HG03457 (cell line): ENCODE data around the gene RFTN1.
A peak's percentile ranks its signal among the peaks of the same experiment; 100 is the strongest.

Experiments
- ATAC-seq: cut with Tn5 transposase; IDR thresholded peaks from one replicate; pipeline ENCODE4 v1.9.1; 2021; ENCODE audit warnings: moderate number of reproducible peaks; ENCODE audit not compliant: unreplicated experiment

Gene RFTN1, protein sequence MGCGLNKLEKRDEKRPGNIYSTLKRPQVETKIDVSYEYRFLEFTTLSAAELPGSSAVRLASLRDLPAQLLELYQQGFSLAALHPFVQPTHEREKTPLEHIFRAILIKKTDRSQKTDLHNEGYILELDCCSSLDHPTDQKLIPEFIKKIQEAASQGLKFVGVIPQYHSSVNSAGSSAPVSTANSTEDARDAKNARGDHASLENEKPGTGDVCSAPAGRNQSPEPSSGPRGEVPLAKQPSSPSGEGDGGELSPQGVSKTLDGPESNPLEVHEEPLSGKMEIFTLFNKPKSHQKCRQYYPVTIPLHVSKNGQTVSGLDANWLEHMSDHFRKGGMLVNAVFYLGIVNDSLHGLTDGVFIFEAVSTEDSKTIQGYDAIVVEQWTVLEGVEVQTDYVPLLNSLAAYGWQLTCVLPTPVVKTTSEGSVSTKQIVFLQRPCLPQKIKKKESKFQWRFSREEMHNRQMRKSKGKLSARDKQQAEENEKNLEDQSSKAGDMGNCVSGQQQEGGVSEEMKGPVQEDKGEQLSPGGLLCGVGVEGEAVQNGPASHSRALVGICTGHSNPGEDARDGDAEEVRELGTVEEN

DNA sequence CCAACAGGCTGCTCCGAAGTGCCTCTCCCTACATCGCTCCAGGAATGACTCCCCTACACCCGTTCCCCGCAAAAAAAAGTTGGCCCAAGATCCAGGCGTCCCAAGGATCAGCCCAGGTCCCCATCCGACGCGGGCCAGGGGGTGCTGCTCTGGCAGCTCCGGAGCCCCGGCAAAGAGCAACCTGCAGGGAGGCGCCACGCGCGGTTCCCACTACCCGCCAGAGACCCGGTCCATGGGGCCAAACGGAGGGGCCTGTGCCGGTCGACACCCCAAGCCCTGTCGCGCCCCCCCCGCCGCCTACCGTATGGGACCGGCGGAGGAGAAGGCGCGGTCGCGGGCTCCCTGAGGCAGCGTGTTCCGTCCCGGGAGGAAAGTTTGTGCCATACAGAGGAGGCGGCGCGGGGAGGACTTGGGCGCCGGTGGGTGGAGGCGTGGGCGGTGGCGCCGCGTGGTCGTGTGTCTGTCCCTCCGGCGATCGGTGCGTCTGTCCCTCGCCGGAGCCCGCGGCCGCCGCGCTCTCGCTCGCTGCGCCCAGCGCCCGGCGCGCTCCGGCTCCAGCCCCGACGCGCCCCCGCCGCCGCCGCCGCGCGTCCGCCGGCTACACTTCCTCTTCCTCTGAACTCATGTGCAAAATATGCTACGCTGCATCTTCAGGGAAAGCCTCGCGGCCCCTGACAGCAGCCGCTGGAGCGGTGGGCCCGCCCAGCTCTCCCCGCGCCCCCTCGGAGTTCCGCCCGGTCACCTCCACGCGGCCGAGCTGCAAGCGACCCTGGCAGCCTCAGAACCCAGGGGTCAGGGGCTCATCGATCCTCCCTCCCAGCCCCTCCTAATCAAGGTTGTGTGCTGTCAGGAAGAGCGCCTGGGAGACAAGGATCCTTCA, at the start of gene RFTN1:
RFTN1 (minus strand) TSS at position 559 of the 880 bp plus-strand sequence. CDS start 19,830 bp downstream, outside the sequence.
- no peak for ATAC-seq

DNA sequence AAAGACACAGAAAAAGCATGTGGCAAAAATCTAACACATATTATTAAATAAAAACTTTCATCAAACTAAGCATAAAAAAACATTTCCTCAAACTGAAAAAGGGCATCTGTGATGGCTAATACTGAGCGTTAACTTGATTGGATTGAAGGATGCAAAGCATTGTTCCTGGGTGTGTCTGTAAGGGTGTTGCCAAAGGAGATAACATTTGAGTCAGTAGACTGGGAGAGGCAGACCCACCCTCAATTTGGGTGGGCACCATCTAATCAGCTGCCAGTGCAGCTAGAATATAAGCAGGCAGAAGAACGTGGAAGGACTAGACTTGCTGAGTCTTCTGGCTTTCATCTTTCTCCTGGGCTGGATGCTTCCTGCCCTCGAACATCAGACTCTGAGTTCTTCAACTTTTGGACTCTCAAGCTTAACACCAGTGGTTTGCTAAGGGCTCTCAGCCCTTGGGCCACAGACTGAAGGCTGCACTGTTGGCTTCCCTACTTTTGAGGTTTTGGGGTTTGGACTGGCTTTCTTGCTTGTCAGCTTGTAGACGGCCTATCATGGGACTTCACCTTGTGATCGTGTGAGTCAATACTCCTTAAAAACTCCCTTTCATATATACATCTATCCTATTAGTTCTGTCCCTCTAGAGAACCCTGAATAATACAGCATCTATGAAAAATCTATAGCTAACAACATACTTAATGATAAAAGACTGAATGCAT, 46.3 kb upstream of the RFTN1 start:
- ATAC-seq = no peak

DNA sequence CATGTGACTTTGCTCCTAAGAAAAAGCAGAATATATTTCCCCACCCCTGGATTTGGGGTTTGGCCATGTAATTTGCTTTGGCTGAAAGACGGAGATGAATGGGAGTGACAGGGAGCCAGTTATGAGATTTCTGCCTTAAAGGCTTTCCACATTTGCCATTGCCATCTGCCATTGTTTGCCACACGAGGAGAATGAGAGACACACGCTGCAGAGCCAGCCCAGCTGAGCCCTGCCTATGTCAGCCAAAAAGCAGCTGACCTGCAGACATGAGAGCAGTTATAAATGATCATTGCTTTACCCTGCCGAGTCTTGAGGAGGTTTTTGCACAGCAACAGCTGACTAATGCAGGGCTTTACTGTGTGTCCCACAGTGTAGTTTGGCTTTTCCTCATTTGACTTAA, 40.6 kb upstream of the RFTN1 start:
- no peak for ATAC-seq

DNA sequence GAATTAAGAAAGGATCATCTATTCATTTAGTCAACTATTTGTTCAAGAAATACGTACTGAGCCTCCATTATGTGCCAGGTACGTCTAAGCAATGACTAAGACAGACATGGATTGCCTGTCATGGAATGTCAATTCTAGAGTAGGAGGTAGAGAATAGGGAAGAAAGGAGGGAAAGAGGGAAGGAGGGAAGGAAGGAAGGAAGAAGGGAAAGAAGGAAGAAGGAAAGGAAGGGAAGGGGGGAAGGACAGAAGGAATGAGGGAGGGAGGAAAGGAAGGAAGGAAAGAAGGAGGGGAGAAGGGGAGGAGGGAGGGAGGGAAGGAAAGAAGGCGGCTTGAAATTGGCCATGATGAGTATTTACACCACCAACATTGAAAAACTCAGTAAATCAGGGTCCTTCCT, 39.3 kb upstream of the RFTN1 start:
- no peak for ATAC-seq

DNA sequence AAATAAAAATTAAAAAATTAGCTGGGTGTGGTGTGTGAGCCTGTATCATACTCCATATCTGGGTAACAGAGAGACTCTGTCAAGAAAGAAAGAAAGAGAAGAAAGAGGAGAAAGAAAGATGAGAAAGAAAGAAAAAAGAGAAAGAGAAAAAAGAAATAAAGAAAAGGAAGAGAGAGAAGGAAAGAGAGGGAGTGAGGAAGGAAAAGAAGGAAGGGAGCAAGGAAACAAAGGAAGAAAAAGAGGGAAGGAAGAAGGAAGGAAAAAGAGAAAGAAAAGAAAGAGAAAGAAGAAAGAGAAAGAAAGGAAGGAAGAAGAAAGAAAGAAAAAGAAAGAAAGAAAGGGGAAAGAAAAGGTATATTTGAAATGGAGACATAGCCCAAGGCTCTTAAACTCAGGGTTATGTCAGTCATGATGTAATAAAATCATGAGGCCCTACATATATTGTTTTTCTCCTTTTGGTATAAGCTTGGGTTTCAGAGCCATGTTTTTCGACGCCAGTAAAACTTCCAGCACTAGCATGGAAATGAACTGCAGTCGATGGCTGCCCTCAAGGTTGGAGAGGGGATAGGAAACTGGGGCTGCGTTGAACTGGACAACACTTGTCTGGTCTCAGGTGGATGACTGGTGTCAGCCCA, 38.0 kb upstream of the RFTN1 start:
- ATAC-seq = no peak

DNA sequence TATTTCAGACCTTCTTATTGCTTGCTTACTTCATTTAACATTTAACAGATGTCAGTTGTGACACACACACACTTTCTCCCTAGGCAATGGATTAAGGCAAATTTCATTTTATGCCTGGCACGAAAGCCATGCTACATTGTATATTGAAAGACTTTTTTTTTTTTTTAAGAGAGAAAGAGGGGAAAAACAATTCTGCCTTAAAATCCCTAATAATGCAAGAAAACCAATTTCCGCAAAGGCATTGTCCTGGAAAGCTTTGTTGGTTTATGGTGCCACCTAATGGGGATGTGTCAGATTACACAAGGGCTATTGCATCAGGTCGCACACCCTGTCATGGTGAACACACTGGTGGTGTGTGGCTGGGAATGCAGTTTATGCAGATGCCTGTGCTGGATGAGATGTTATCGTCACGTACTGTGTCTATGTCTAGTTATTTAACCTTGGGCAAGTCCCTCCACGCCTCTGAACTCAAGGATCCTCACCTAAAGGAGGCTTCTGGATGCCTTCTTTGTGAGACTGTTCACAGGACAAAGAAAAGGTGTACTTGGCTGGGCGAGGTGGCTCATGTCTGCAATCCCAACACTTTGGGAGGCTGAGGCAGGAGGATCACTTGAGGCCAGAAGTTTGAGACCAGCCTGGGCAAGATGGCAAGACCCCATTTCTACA, 37.3 kb upstream of the RFTN1 start:
- peak; percentile 63 for ATAC-seq

DNA sequence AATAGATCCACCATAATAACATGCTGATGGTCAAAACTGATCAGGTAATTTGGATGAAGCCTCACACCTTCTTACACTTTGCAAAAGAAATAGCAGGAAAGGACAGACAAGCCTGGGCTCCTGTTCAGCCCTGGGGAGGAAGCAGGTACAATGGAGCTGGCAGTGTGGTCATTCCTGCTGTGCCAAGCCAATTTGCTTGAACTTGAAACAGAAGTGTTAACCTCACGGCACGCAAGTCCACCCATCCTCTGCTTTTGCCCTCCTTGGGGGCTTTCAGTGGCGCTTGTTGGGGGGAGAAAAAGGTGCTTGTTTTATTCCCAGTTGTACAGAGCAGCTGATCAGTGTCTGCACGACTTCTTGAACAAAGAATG, 36.8 kb upstream of the RFTN1 start:
- ATAC-seq = peak; percentile 30

DNA sequence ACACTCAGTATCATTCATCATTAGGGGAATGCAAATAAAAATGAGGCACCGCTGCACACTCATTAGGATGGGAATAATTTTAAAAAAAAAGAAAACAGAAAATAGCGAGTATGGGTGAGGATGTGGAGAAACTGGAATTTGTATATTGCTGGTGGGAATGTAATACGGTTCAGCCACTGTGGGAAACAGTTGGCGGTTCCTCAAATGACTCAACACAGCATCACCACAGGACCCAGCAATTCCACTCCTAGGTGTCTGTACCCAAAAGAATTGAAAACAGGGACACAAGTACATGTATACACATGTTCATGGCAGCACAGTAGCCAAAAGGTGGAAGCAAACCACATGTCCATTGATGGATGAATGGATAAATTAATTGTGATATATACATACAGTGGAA, 35.2 kb upstream of the RFTN1 start:
- ATAC-seq = no peak

DNA sequence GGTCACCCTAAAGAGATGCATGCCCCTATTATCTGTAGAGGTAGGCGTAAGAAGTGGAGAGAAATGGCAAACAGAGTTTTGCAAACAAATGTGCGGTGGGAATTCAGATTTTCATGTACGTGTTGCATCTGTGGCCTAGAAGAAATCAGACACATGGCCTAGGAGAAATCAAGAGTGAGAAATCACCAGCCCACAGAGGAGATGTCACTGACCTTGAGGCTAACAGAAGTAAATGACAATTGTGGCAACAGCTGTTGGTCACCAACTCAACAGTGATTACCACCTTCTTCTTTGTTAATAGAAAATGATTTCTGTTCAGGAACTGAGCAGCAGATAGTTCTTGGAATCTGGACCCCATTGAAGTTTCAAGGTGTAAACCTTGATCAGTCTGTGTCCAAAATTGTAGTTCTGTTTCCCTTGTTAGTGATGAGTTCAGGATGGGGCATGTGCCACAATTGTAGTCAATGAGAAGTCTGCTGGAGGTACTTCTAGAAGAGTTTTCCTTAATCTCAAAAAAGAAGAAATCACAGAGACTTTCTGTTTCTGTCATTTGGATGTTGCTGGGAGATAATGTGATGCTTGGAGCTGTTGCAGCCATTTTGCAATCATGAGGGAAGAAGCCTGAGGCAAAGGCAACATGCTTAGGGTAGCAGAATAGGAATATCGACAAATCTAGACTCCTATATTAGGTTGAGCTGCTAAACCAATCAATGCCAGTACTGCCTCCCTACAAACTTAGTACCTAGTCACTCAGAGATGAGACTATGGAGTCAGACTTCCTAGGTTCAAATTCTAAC, 34.3 kb upstream of the RFTN1 start:
- ATAC-seq = no peak

DNA sequence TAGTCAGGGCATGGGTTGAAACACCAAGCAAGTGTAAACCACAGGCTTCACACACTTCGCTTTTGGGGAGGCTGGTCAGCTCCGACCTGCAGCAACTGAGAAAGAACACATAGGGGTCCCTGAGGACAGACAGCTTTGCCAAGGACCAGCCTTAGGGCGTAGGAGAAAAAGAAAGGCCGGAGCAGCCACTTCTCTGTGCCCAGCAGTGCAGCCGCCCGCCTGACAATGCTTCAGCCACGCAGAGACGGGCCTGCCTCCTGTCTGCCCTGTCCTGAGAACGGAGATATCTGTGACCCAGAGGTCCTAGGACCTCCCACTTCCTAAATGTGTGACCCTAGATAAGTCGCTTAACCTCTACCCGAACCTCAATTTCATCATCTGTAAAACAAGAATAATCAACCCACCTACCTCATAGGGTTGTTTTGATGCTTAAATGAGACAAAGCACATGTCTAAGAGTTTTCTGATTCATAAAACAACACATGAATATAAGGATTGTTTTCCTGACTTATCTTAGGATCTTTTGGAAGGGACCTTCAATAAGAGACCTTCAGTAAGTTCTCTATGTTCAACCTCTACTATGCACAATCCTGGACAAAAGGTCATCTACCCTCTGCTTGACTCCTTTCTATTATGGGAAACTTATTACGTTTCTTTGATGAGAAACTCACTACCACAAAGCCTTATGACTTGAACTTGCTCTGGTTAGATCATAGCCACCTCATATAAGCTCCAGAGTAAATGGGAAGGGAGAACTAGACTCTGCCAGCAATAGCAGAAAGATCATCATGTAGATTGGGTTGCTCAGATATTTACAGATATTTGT, 32.9 kb upstream of the RFTN1 start:
- no peak for ATAC-seq

DNA sequence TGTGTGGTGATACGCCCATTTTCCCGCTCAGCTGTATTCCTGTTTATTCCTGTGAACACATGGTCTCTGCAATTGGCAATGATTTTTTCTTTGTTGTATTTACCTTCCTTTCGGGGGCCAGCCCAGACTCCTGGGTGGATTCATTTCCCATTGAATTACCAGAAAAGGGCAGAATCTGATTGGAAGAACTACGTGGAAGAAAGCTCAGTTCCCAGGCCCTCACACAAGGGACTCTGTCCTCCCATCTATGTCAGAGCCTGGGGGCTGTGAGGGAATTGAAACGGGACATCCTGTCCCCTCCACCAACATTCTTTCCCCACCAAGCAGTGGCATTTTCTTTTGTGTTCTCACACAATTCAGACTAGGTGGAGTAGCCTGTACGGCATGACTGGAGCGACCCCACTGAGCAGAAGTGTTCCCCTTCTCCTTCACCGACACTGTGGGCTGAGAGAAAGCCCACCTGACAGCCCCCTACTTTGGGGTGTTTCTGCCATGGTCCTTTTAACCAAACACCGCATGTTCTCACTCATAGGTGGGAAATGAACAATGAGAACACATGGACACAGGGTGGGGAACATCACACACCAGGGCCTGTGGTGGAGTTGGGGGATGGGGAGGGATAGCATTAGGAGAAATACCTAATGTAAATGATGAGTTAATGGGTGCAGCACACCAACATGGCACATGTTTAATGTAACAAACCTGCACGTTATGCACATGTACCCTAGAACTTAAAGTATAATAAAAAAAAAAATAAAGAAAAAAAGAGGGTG, 32.1 kb upstream of the RFTN1 start:
- no peak for ATAC-seq

DNA sequence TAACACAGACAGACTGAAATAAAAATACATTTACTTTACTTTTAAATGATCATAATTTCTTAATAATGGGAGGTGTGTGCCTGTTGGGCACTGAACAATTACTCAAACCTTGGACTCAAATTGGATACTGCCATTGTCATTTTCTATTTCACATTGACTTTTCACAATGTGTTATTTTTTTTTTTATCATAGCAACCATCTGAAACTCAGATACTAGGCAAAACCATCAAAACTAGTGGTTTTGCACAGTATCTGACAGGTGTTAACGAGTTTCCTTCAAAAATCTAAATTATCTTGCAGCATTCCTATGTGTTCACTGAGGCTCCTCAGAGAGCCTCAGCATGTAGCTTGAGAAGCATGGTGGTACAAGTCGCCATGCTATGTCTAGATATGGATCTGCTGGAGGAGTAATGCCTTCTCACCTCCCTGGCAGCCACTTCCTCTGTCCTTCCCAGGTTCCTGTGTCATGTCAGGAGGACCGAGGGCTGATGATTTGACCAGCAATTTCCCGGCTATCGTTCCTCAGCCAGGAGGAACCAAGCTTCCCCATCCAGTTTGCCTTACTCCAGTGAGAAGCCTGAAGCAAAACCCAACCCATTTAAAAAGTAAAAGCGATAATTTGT, 29.9 kb upstream of the RFTN1 start:
- no peak for ATAC-seq

DNA sequence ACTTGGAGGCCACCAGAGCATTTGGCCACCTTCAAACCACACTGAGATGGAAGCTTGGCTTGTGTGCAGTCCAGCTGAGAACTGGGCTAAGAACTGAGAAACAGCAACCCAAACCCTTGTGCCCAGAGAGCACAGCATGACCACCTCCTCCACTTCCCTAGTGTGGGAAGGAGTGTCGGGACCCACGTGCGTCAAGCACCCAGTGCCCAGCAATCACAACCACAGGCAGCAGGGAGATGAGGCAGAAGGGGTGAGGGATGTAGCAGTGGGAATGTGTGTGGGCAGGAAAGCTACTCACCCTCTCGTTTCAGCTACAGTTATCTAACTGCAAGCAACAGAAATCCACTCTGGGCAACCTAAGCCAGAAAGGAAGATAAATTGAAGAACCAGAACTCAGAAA, 25.0 kb upstream of the RFTN1 start:
- no peak for ATAC-seq

DNA sequence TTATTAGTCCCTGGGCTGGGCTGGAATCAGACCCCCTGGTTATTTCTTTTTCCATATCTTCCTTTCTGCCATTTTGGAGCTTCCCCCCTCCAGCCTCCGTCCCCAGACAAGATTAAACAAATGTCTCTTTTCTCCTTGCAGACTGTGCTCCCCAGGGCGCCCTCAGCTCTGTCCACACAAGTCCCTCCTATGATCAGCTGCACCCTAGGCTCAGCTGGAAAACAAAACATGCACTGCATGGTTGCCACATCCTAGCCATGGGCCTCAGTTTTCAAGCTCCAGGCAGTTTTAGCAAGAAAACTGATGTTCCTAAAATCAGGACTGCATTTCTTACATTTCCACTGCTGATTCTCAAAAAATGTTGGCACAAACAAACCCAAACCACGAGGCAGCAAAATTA, 23.5 kb upstream of the RFTN1 start:
- ATAC-seq = no peak

DNA sequence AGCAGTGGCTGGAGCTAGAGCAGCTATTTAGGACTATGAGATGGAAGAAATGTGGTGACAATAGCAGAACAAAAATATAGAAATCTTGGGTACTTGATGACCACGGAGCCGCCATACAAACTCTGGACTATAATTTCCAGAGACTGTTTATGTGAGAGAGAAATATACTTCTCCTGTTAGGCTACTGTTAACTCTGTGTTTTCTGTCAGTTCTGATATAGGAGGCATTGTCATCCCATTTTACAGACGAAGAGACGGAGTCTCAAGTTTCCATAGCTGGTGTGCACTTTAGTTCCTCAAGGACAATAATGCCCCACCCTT, 22.8 kb upstream of the RFTN1 start:
- no peak for ATAC-seq

DNA sequence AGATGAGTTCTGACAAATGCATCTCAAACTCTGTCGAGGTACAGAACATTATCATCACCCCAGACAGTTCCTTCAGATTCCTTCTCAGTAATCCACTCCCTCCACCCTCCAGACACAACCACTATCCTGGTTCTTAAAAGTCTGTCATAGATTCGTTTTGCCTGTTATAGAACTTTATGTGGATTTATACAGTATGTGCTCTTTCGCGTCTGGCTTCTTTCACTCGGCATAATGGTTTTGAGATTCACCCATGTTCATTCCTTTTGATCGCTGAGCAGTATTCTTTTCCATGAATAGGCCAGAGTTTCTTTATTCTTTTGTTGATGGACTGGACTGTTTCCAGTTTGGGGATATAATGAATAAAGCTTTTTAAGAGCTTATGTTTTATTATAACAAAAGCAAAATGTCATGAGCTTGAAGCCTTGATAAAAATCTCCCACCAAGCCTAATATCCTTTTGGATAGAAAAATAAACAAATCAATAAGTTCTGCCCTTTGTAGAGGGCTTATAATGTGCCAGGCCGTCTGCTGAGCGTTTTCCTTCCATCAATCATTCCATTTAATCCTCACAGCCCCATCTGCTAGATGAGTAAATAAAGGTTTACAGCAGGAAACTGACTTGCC, 21.3 kb upstream of the RFTN1 start:
- ATAC-seq = no peak
